Mucosa of descending colon (tissue), 3 donors: ENCODE data around the gene IFT27. TPM values are rescaled to one million over a fixed set of nuclear protein-coding genes. Genes with fewer than 3 reads are reported as not detected.
"Not testable (repeated sequence)": the region's sequence is repeated elsewhere in the genome, so short reads cannot be mapped to it uniquely, and the experiment has no call there.

ENCODE experiments used
- ATAC-seq: fragments of 200-7000 bp; cut with Tn5 transposase; one replicate; pipeline ENCODE4 v1.9.1; 2020; ENCODE audit warnings: mild to moderate bottlenecking, moderate library complexity
- DNase-seq, 3 donors: peaks; one replicate each; pipeline ENCODE4 v3.0.0-alpha.2; 2020
- H3K36me3 ChIP-seq: fragments of 200-600 bp; one replicate; pipeline ENCODE4 v1.8.0; 2021; ENCODE audit warnings: low read depth, mild to moderate bottlenecking
- H3K4me1 ChIP-seq: fragments of 200-600 bp; one replicate; pipeline ENCODE4 v1.8.0; 2021; ENCODE audit warnings: low read depth, mild to moderate bottlenecking
- H3K4me3 ChIP-seq: fragments of 200-600 bp; one replicate; pipeline ENCODE4 v1.8.0; 2021; ENCODE audit warnings: mild to moderate bottlenecking
- H3K9me3 ChIP-seq: fragments of 200-600 bp; one replicate; pipeline ENCODE4 v1.8.0; 2021; ENCODE audit warnings: mild to moderate bottlenecking
- intact Hi-C, 2 donors: fragments of 100-400 bp; cut with DNase I in 1 of 2; cut with micrococcal nuclease in 1 of 2; formaldehyde crosslinking; loops; one replicate each; pipeline versions ENCODE4 v1.11.0 to v1.11.1; 2022; cut with DNase I, micrococcal nuclease
- total RNA-seq, 3 donors: library from RNA; stranded (reverse); fragmentation: NEBNext Ultra II Directional in 2 of 3; extraction: Animal tissue kit (Norgen Biotek cat#: 25700) in 2 of 3; gene quantifications; one replicate each; pipeline versions ENCODE4 v1.2.1 to v1.2.4, GENCODE V29; 2021 to 2023
- TF ChIP-seq, protein P1 (sequence below): fragments of 200-600 bp; IDR thresholded peaks from one replicate; pipeline ENCODE4 v1.8.0; 2022; ENCODE audit warnings: antibody characterized with exemption, mild to moderate bottlenecking
- donor health status: DM: no; HTN: no; CAD: no; lungs with moderate emphysema.
- donor health status: DM: no; HTN: no; CAD: no.
- donor health status: DM: no; HTN: yes; CAD: no.

IFT27 gene
- total RNA-seq, 3 donors from 2014 or later = 29.0 to 37.2 (median 29.7) TPM

DNA sequence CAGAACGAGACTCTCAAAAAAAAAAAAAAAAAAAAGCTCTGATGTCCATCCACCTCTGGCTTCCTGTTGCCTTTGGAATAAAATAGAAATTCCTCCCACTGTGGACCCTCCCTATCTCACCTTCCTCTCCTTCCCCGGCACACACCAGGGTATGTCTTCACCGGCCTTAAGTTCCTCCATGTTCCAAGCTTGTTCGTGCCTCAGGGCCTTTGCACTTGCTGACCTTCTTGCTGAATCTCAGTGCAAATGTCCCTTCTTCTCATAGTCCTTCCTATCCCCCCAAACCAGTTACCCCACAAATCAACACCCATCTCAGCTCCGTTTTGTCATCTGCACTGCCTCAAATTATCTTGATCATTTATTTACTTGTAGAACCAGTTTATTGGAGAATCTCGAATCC is 20.6 kb downstream of the IFT27 start:
- TF ChIP-seq, protein P1, sequence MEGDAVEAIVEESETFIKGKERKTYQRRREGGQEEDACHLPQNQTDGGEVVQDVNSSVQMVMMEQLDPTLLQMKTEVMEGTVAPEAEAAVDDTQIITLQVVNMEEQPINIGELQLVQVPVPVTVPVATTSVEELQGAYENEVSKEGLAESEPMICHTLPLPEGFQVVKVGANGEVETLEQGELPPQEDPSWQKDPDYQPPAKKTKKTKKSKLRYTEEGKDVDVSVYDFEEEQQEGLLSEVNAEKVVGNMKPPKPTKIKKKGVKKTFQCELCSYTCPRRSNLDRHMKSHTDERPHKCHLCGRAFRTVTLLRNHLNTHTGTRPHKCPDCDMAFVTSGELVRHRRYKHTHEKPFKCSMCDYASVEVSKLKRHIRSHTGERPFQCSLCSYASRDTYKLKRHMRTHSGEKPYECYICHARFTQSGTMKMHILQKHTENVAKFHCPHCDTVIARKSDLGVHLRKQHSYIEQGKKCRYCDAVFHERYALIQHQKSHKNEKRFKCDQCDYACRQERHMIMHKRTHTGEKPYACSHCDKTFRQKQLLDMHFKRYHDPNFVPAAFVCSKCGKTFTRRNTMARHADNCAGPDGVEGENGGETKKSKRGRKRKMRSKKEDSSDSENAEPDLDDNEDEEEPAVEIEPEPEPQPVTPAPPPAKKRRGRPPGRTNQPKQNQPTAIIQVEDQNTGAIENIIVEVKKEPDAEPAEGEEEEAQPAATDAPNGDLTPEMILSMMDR = no peak
- intact Hi-C loops = no loop called here
- H3K9me3 ChIP-seq = no peaks in the 10 kb centered on the region
- ATAC-seq (no peak), DNase-seq (no peak)
- no peaks in the 10 kb centered on the region for H3K36me3 ChIP-seq
- no peak overlapping the region for H3K4me3 ChIP-seq
- H3K4me1 ChIP-seq = no peaks in the 10 kb centered on the region

DNA sequence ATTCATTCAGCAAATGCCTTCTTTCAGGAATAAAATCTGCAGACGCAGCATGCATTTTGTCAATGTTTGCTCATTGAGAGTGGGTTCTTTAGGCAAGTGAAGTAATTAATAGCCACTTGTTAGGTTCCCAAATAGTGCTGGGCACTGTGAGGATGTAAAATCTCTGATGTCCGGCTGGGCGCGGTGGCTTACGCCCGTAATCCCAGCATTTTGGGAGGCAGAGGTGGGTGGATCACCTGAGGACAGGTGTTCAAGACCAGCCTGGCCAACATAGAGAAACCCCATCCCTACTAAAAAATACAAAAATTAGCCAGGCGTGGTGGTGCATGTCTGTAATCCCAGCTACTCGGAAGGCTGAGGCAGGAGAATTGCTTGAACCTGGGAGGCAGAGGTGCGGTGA is 21.0 kb downstream of the IFT27 start:
- intact Hi-C loops, ATAC-seq, H3K4me3 ChIP-seq, H3K36me3 ChIP-seq, H3K4me1 ChIP-seq, H3K9me3 ChIP-seq, DNase-seq: not testable (repeated sequence)

DNA sequence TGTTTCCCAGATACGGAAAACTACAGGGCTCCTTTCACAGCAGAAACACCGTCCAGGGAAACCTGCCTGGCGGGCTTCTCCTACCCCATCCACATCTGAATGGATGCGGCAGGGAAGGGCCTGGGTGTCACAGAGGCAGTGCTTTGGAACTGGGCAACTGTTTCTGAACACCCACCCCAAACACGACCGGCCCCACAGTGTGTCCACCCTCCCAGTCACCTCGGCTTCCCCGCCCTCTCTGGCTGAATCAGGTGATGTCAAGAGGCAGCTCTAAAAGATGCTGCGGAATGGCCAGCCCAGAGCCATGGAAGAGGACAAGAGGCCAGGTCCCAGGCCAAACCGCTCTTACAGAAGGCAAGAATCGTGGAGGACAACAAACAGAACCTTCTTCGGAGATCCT is 22.0 kb downstream of the IFT27 start:
- ATAC-seq (no peak), DNase-seq (no peak)
- Histone ChIP-seq H3K4me1 (no peaks in the 10 kb centered on the region), H3K9me3 (no peaks in the 10 kb centered on the region), H3K36me3 (no peaks in the 10 kb centered on the region), H3K4me3 (no peak overlapping the region)
- TF ChIP-seq, protein P1 = no peak
- intact Hi-C loops = no loop called here

DNA sequence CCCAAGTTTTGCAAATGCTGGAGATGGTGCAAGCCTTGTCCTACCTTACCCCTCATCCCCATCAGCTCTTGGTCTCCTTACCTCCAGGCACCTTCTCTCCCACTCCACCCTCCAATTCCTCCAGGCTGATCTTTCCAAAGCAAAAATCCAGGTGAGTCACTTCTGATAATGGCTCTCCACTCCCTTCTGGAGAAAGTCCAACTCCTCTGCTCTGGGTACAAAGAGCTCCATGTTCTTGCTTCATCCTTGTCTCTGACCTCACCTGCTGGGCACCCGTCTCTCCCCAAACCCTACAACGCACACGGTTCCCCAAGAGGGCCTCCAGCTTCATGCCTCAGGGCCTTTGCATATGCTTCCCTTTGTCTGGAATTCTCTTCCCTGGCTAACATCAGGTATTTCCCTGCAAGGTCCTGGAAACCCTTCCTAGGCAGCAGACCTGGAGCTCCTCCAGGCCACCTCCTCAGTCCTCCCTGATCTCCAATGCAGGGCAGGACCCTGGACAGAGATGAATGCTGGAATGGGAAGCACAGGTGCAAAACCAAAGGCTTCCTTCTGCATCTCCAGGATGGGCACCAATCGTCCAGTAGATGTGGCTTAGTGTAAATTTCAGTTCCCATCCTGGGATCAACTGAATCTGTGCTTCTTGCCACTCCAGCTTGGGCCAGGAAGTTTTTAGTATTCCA is 22.7 kb downstream of the IFT27 start:
- TF ChIP-seq, protein P1 = no peak
- no peaks in the 10 kb centered on the region for H3K9me3 ChIP-seq
- no peak for DNase-seq
- no peaks in the 10 kb centered on the region for H3K36me3 ChIP-seq
- intact Hi-C loops = no loop called here
- no peaks in the 10 kb centered on the region for H3K4me1 ChIP-seq
- H3K4me3 ChIP-seq = no peak overlapping the region
- peak; percentile 85 for ATAC-seq

DNA sequence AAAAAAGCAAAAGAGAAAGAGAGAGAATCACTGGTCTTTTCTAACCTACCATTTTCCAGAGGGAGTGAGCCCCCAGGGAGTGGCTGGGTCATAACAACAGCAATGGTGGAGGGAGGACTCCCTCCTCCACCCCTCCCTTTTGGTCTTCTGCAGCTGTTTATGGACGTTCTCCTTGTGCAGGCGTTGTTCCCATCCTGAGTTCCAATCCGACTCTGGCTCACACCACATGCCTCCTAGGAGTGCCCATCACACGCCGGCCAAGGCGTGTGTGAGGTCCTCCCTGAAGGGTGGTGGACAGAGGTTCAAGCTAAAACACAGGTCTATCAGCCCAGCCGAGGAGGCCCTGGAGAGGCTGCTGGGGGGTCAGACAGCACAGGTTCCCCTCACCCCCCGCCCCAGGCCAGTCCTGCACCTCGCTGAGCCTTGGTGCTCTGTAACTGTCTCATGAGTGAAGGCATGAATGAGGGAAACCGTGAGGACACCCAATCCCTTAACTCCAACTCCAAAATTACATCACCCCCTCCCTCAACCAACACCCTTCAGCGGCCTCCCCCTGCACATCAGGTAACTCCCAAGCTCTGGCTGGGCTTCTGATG is 29.4 kb downstream of the IFT27 start:
- no peak for DNase-seq
- TF ChIP-seq, protein P1 = no peak
- no peaks in the 10 kb centered on the region for H3K36me3 ChIP-seq
- H3K9me3 ChIP-seq = no peaks in the 10 kb centered on the region
- ATAC-seq = no peak
- intact Hi-C loops = no loop called here
- no peaks in the 10 kb centered on the region for H3K4me1 ChIP-seq
- H3K4me3 ChIP-seq = no peak overlapping the region

DNA sequence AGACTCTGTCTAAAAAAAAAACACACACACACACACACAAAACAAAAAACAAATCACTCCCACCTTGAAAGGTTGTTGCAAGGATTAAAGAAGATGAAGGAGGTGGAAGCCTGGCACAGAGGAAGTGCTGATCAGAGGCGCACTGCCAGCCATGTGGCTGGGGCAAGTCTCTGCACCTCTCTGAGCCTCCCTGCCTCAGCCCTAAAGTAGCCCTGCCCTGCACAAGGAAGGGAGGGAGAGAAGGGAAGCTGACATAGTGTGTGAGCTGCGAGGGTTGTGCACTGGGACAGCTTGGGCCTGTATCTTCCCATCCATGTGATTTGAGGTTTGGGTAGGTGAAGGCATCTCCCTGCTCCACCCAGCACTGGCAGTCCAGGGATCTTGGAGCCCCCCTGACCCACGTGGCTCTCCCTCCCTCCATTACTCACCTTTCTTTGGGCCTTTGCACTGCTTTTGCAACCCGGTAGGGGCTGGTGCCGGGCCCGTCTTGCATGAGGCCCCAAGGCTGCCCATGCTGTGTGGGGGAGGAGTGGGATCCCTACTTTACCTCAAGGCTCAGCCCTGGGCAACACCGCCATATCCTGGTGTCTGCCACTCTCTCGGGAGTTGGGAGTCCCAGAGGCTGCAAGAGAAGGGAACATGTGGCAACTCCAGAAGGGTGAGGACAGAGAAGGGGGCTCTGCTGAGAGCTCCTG is 30.5 kb downstream of the IFT27 start:
- no peaks in the 10 kb centered on the region for H3K36me3 ChIP-seq
- H3K4me3 ChIP-seq = no peak overlapping the region
- H3K9me3 ChIP-seq = no peaks in the 10 kb centered on the region
- TF ChIP-seq, protein P1 = no peak
- H3K4me1 ChIP-seq = no peaks in the 10 kb centered on the region
- no peak for DNase-seq
- no peak for ATAC-seq
- intact Hi-C loops = no loop called here
